Uterus (tissue), 2 donors: ENCODE data around the gene NTN5.

ENCODE experiments used
- POLR2A ChIP-seq, 2 donors: fragments of 450-650 bp; IDR thresholded peaks; one replicate each; pipeline ENCODE4 v1.6.1; 2016; ENCODE audit warnings: antibody characterized with exemption in 2 of 2, mild to moderate bottlenecking in 1 of 2, moderate library complexity in 1 of 2
- TF ChIP-seq, protein P1 (sequence below), 4 experiments: fragments of 200-600 bp in 2 of 4; fragments of 450-650 bp in 2 of 4; sonication (generic) in 2 of 4; IDR thresholded peaks; one replicate each; pipeline ENCODE4 v1.5.1; 2016 to 2019; ENCODE audit warnings: antibody characterized with exemption in 4 of 4, mild to moderate bottlenecking in 2 of 4, moderate library complexity in 1 of 4

DNA sequence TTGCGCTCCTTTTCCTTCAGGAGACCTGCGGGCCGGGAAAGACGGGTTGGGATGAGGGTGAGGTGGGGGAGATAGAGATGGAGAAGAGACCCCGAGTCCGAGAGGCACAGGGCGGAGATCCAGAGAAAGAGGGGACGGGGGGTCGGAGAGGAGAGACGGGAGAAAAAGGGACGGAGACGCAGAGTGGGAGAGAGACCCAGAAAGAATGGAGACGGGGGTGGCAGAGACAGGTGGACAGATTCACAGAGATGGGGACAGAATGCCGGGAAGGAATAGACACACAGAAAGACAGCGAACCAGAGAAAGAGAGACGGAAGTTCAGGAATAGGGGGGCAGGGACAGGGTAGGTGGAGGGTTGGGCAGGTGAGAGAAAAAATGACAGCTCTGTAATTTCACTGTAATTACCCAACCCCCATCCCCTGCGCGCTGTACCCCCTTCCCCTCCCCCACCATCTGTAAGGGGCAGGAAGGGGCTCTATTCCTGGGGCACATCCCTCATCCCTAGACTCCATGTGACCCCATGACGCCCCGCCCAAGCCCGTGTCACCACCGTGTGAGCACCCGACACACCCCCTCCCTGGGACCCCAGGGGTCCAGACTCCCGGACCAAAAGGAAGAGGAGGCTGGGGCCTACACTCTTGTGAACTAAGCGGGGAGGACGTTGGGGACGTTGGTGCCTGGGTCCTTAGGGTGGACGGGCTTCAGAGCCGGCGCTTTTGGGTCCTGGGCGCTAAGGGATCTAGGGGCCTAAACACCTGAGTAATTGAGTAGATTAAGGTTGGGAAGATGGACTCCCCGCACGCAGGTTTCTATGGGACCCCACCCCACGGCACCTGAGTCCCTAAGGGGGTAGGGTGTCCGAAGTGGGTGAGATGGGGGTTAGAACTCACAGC lies 36.6 kb downstream of the NTN5 start:
- TF ChIP-seq, protein P1, sequence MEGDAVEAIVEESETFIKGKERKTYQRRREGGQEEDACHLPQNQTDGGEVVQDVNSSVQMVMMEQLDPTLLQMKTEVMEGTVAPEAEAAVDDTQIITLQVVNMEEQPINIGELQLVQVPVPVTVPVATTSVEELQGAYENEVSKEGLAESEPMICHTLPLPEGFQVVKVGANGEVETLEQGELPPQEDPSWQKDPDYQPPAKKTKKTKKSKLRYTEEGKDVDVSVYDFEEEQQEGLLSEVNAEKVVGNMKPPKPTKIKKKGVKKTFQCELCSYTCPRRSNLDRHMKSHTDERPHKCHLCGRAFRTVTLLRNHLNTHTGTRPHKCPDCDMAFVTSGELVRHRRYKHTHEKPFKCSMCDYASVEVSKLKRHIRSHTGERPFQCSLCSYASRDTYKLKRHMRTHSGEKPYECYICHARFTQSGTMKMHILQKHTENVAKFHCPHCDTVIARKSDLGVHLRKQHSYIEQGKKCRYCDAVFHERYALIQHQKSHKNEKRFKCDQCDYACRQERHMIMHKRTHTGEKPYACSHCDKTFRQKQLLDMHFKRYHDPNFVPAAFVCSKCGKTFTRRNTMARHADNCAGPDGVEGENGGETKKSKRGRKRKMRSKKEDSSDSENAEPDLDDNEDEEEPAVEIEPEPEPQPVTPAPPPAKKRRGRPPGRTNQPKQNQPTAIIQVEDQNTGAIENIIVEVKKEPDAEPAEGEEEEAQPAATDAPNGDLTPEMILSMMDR (IDR thresholded peaks at IDR 0.05) = no peak
- no peak for TF ChIP-seq POLR2A (IDR thresholded peaks at IDR 0.05)
